Measurements from ENCODE around the gene ZNF385B. TPM values are rescaled to one million over a fixed set of nuclear protein-coding genes. Genes with fewer than 3 reads are reported as not detected.

ZNF385B gene
- total and polyA plus RNA-seq, 9 donors, result 3.9 to 17.1 (median 12.5) TPM

DNA sequence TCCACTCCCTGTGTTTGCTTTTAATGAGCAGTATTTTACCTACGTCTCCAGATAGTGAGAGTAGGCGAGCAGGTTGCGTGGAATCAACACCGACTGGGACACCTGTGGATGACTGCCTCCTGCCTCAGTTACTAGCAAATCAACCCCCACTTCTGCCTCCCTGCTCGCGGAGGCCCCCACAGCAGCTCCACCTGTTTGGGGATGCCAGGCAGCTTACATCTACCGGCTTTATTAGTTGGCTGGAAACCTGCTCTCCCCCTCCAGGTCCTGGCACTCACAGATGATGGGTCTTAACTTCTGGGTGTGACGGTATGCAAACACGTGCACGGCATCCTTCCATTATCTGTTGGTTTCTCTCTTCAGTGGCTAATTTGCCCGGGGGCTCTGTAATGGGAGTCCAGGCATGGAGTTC is 432.3 kb downstream of the ZNF385B start:
- H3K4me3 ChIP-seq (ENCODE audit: low read length), result no peak overlapping the region
- H3K4me1 ChIP-seq (ENCODE audit: control insufficient read depth, insufficient read depth, low read length), result peaks cover 7% of the 10 kb centered on the region
- no peak overlapping the region for H3K27ac ChIP-seq (ENCODE audit: low read length)
- no peaks in the 10 kb centered on the region for H3K27me3 ChIP-seq (ENCODE audit: control insufficient read depth, insufficient read depth, low read length)
- no peak for DNase-seq
- no peaks in the 10 kb centered on the region for H3K36me3 ChIP-seq (ENCODE audit: control insufficient read depth, insufficient read depth, low read length)
- WGBS (ENCODE audit: insufficient coverage), result 41% methylated on average over 6 of the region's 11 CpGs
- no peaks in the 10 kb centered on the region for H3K9me3 ChIP-seq (replicated peaks; ENCODE audit: control insufficient read depth, low read depth, low read length)

DNA sequence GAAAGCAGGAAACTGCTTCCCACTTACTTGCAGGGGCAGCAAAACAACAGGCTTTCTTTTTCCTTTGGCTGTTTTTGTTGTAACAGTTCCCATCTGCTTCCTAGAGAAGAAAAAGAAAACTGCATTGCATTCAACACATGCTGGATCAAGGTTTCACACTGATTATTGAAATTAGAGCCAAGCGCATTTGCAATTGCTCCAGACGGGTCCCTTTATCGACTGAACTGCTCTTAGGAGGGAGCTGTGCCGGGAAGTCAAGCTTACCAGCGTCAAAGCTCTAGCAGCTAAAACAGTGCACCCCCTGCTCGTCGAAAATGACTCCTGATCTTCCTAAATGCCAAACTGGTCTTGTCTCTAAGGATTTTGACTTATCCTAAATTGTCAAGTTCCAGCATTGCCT is 432.8 kb downstream of the ZNF385B start:
- peak; percentile 21 for DNase-seq

DNA sequence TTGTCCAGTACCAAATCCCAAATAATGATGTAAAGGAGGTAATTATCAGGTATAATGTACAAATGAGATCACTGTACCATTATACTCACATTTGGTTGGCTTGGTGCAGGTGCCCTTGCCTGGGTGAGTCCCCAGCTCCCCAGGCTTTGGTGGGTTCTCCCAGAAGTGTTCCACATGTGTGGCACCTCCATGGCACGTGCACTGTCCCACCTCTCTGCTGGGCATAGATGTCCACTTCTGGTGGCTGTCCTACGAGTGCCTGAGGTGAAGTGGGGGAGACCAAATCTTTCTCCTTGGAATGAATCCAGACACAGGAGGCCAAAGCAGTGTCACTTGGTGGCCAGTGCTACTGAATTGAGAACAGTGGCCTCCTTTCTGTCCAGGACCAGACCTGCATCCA is 434.3 kb downstream of the ZNF385B start:
- Histone ChIP-seq H3K36me3 (ENCODE audit: control insufficient read depth, insufficient read depth, low read length) (no peaks in the 10 kb centered on the region), H3K27me3 (ENCODE audit: control insufficient read depth, insufficient read depth, low read length) (no peaks in the 10 kb centered on the region), H3K4me1 (ENCODE audit: control insufficient read depth, insufficient read depth, low read length) (peaks cover 7% of the 10 kb centered on the region), H3K4me3 (ENCODE audit: low read length) (no peak overlapping the region), H3K27ac (ENCODE audit: low read length) (no peak overlapping the region), H3K9me3 (replicated peaks; ENCODE audit: control insufficient read depth, low read depth, low read length) (no peaks in the 10 kb centered on the region)
- no peak for DNase-seq
- 85% methylated on average over 2 of the region's 2 CpGs for WGBS (ENCODE audit: insufficient coverage)

More for the DNA sequence above, 432.8 kb downstream of the ZNF385B start:
- H3K9me3 ChIP-seq (replicated peaks; ENCODE audit: control insufficient read depth, low read depth, low read length), result no peaks in the 10 kb centered on the region
- no peaks in the 10 kb centered on the region for H3K36me3 ChIP-seq (ENCODE audit: control insufficient read depth, insufficient read depth, low read length)
- WGBS (ENCODE audit: insufficient coverage), result 5% methylated on average over 7 of the region's 7 CpGs
- H3K4me3 ChIP-seq (ENCODE audit: low read length), result no peak overlapping the region
- no peaks in the 10 kb centered on the region for H3K27me3 ChIP-seq (ENCODE audit: control insufficient read depth, insufficient read depth, low read length)
- peaks cover 7% of the 10 kb centered on the region for H3K4me1 ChIP-seq (ENCODE audit: control insufficient read depth, insufficient read depth, low read length)
- H3K27ac ChIP-seq (ENCODE audit: low read length), result no peak overlapping the region

DNA sequence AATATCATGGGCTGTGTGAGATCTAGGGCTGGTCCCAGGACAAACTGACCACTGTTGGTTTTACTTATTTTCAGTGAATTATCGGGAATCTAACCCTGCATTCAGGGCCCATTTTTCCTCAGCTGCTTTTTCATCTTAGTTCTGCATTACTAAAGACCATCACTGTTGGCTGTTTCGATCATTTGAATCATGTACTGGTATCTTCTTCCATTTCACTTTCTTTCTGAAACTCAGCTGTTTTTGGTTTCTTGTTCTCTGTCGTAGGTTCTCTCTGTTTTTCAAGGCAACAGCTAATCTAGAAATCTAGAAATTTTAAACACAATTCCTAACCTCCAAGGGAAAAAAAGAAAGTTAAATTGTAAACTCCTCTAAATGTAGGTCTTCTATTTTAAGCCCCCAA is 436.8 kb downstream of the ZNF385B start:
- no peaks in the 10 kb centered on the region for H3K36me3 ChIP-seq (ENCODE audit: control insufficient read depth, insufficient read depth, low read length)
- H3K27ac ChIP-seq (ENCODE audit: low read length), result no peak overlapping the region
- DNase-seq, result no peak
- 86% methylated on average over 1 of the region's 3 CpGs for whole genome bisulfite sequencing (ENCODE audit: insufficient coverage)
- H3K9me3 ChIP-seq (replicated peaks; ENCODE audit: control insufficient read depth, low read depth, low read length), result no peaks in the 10 kb centered on the region
- peaks cover 7% of the 10 kb centered on the region for H3K4me1 ChIP-seq (ENCODE audit: control insufficient read depth, insufficient read depth, low read length)
- no peak overlapping the region for H3K4me3 ChIP-seq (ENCODE audit: low read length)
- H3K27me3 ChIP-seq (ENCODE audit: control insufficient read depth, insufficient read depth, low read length), result no peaks in the 10 kb centered on the region

DNA sequence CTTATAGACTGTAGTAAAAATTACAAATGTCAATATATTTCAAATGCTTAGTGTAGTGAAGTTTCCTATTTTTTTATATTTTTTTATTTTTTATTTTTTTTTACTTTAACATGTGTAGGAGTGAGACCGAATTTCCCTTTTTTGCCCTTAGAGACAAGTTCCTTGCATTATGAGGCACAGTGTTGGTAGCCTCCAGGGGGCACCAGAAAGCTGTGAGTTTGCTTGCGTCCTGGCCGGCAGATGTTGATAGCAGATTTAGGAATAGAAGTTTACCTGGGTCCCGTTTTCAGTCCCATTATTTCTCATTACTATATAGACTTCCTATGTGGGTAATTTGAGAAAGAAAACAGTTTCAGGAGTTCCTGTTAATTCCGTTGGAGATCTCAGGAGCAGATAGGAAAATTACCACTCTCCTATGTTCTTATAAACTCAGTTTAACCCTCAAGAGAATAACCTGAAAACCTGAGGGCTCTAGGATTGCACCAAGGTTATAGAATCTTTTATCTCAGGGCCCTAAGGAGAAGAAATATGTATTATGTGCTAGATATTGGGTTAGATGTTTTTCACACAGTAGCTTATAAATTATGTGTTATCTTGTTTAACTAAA is 439.3 kb downstream of the ZNF385B start:
- Histone ChIP-seq H3K27me3 (ENCODE audit: control insufficient read depth, insufficient read depth, low read length) (no peaks in the 10 kb centered on the region), H3K4me1 (ENCODE audit: control insufficient read depth, insufficient read depth, low read length) (no peaks in the 10 kb centered on the region), H3K9me3 (replicated peaks; ENCODE audit: control insufficient read depth, low read depth, low read length) (no peaks in the 10 kb centered on the region), H3K27ac (ENCODE audit: low read length) (no peak overlapping the region), H3K36me3 (ENCODE audit: control insufficient read depth, insufficient read depth, low read length) (no peaks in the 10 kb centered on the region), H3K4me3 (ENCODE audit: low read length) (no peak overlapping the region)
- peak; percentile 61 for DNase-seq
- WGBS (ENCODE audit: insufficient coverage), result no CpG with 5 or more reads among the region's 5 CpGs

DNA sequence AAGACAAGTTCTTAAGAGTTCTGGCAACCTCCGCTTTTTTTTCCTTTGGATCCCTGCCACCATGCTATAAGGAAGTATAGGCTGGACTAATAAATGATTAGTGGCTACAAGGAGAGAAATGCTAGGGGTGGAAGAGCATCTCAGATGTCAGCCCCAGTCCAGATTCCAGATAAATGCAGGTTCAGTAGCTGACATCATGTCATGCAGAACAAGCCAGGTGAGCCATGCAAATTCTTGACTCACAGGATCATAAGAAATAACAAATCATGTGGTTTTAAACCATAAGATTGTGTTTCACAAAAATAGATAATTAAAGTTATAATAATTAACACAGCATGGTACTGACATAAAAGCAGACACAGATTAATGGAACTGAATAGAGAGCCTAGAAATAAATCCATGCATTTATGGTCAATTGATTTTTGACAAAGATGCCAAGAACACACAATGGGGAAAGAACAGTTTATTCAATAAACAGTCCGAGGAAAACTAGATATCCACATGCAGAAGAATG is 443.9 kb downstream of the ZNF385B start:
- Histone ChIP-seq H3K36me3 (ENCODE audit: control insufficient read depth, insufficient read depth, low read length) (no peaks in the 10 kb centered on the region), H3K27ac (ENCODE audit: low read length) (no peak overlapping the region), H3K4me1 (ENCODE audit: control insufficient read depth, insufficient read depth, low read length) (no peaks in the 10 kb centered on the region), H3K9me3 (replicated peaks; ENCODE audit: control insufficient read depth, low read depth, low read length) (no peaks in the 10 kb centered on the region), H3K4me3 (ENCODE audit: low read length) (no peak overlapping the region), H3K27me3 (ENCODE audit: control insufficient read depth, insufficient read depth, low read length) (no peaks in the 10 kb centered on the region)
- no peak for DNase-seq
- WGBS (ENCODE audit: insufficient coverage), result no CpG with 5 or more reads among the region's 2 CpGs

DNA sequence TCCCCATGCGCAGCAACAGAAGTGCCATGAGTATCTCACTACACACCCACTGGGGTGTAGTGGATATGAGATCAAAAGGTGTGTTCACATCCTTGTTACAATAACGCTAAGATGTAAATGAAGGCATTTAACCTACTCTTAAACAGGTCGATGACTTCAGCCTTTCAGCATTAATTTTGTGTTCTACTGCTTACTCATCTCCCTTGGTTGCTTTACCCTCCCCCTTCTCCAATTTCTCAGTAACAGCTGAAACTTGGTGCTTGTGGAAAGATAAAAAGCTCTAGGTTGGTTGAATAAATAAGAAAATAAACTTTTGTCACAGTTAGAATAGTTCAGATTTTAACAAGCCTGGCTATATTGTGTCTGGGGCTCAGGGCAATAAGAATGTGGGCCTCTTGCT is 449.3 kb downstream of the ZNF385B start:
- Histone ChIP-seq H3K4me3 (ENCODE audit: low read length) (no peak overlapping the region), H3K36me3 (ENCODE audit: control insufficient read depth, insufficient read depth, low read length) (no peaks in the 10 kb centered on the region), H3K9me3 (replicated peaks; ENCODE audit: control insufficient read depth, low read depth, low read length) (no peaks in the 10 kb centered on the region), H3K27ac (ENCODE audit: low read length) (no peak overlapping the region), H3K27me3 (ENCODE audit: control insufficient read depth, insufficient read depth, low read length) (no peaks in the 10 kb centered on the region), H3K4me1 (ENCODE audit: control insufficient read depth, insufficient read depth, low read length) (no peaks in the 10 kb centered on the region)
- no peak for DNase-seq
- WGBS (ENCODE audit: insufficient coverage), result 80% methylated on average over 1 of the region's 3 CpGs

DNA sequence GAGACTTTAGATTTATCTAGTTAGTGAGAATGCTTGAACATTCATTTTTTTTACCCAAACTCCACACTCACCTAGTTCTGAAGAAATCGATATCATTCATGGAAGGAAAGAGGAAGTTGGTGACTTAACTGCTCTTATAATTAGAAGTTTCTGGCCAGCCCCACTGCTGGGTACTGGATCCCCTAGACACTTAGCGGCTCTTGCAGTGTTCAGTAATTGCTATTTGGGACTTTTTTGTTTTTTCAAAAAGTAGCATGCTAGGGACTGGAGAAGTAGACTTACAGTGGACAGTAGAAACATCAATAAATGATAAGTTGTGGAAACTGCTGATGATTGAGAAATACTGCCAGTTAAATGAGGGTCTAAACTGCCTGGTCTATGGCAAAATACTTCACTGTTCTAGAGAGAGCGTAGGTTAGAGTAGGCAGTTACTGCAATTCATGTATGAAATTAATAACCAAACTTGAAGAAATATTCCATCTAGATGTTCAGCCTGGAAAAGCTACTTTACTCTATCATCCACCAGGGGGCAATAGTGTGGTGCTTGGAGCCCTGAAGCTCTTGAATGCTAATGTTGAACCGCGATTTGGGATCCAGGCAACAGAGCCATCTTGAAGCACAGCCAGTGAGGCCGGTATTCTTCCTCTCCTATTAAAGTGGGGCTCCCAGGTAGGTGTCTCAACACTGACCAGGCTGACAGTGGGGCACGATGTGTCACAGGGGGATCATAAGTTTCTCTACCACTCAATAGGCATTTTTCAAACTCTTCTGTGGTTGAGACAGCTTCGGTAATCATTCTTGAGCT is 450.7 kb downstream of the ZNF385B start:
- H3K9me3 ChIP-seq (replicated peaks; ENCODE audit: control insufficient read depth, low read depth, low read length), result no peaks in the 10 kb centered on the region
- peak; percentile 57 for DNase-seq
- no peaks in the 10 kb centered on the region for H3K4me1 ChIP-seq (ENCODE audit: control insufficient read depth, insufficient read depth, low read length)
- WGBS (ENCODE audit: insufficient coverage), result 7% methylated on average over 4 of the region's 8 CpGs
- no peak overlapping the region for H3K4me3 ChIP-seq (ENCODE audit: low read length)
- no peaks in the 10 kb centered on the region for H3K27me3 ChIP-seq (ENCODE audit: control insufficient read depth, insufficient read depth, low read length)
- no peaks in the 10 kb centered on the region for H3K36me3 ChIP-seq (ENCODE audit: control insufficient read depth, insufficient read depth, low read length)
- no peak overlapping the region for H3K27ac ChIP-seq (ENCODE audit: low read length)

DNA sequence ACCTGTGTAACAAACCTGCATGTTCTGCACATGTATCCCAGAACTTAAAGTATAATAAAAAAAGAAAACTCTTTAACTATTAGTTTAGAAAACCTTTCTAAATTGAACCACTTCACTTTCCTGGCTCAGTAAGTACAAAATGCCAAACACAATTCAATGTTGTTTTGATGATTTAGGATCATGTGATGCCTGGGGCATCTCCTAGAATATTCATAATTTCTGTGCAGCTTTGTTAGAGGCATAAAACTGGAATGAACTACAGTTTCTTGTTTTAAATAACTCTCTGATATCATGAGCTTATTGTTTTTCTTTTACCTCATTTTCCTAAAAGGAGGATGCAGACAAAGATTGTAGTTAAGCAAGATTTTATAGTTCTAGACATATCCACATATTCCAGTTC is 457.8 kb downstream of the ZNF385B start:
- DNase-seq, result no peak
- no peaks in the 10 kb centered on the region for H3K4me1 ChIP-seq (ENCODE audit: control insufficient read depth, insufficient read depth, low read length)
- H3K4me3 ChIP-seq (ENCODE audit: low read length), result no peak overlapping the region
- no peak overlapping the region for H3K27ac ChIP-seq (ENCODE audit: low read length)
- H3K9me3 ChIP-seq (replicated peaks; ENCODE audit: control insufficient read depth, low read depth, low read length), result no peaks in the 10 kb centered on the region
- no peaks in the 10 kb centered on the region for H3K27me3 ChIP-seq (ENCODE audit: control insufficient read depth, insufficient read depth, low read length)
- H3K36me3 ChIP-seq (ENCODE audit: control insufficient read depth, insufficient read depth, low read length), result no peaks in the 10 kb centered on the region

DNA sequence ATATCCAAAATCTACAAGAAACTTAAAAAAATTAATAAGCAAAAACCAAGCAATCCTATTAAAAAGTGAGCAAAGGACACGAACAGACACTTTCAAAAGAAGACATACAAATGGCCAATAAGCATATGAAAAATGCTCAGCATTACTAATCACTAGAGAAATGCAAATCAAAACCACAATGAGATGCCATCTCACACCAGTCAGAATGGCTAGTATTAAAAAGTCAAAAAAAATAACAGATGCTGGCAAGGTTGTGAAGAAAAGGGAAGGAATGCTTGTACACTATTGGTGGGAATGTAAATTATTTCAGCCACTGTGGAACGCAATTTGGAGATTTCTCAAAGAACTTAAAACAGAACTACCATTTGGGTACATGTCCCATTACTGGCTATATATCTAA is 467.9 kb downstream of the ZNF385B start:
- no peaks in the 10 kb centered on the region for H3K4me1 ChIP-seq (ENCODE audit: control insufficient read depth, insufficient read depth, low read length)
- no peaks in the 10 kb centered on the region for H3K36me3 ChIP-seq (ENCODE audit: control insufficient read depth, insufficient read depth, low read length)
- no CpG with 5 or more reads among the region's 2 CpGs for WGBS (ENCODE audit: insufficient coverage)
- no peak for DNase-seq
- no peak overlapping the region for H3K4me3 ChIP-seq (ENCODE audit: low read length)
- H3K27ac ChIP-seq (ENCODE audit: low read length), result no peak overlapping the region
- H3K27me3 ChIP-seq (ENCODE audit: control insufficient read depth, insufficient read depth, low read length), result no peaks in the 10 kb centered on the region
- no peaks in the 10 kb centered on the region for H3K9me3 ChIP-seq (replicated peaks; ENCODE audit: control insufficient read depth, low read depth, low read length)

Measured in muscle of leg (tissue), 11 donors.